HUES48 (cell line): ENCODE measurements around the gene GSK3A.

Experiments used
- H3K27ac ChIP-seq: one replicate; pipeline ENCODE4 v1.7.0; 2013; ENCODE audit warnings: low read depth, low read length, inconsistent platforms
- H3K27me3 ChIP-seq: 2 replicates; pipeline ENCODE4 v1.6.1; 2013; ENCODE audit warnings: mild to moderate bottlenecking, low read length; ENCODE audit not compliant: control insufficient read depth, insufficient read depth
- H3K36me3 ChIP-seq: 2 replicates; pipeline ENCODE4 v1.6.1; 2013; ENCODE audit warnings: low read length; ENCODE audit not compliant: control insufficient read depth, insufficient read depth
- H3K4me1 ChIP-seq: 2 replicates; pipeline ENCODE4 v1.6.1; 2013; ENCODE audit warnings: mild to moderate bottlenecking, low read length; ENCODE audit not compliant: control insufficient read depth, insufficient read depth
- H3K4me3 ChIP-seq: 2 replicates; pipeline ENCODE4 v1.5.1; 2013; ENCODE audit warnings: mild to moderate bottlenecking, low read depth, low read length
- H3K9ac ChIP-seq: 2 replicates; pipeline ENCODE4 v1.6.1; 2013; ENCODE audit warnings: mild to moderate bottlenecking, low read depth, low read length, moderate library complexity
- H3K9me3 ChIP-seq: 2 replicates; pipeline ENCODE4 v1.6.1; 2013; ENCODE audit warnings: low read length; ENCODE audit not compliant: control insufficient read depth, insufficient read depth

The GSK3A gene

DNA sequence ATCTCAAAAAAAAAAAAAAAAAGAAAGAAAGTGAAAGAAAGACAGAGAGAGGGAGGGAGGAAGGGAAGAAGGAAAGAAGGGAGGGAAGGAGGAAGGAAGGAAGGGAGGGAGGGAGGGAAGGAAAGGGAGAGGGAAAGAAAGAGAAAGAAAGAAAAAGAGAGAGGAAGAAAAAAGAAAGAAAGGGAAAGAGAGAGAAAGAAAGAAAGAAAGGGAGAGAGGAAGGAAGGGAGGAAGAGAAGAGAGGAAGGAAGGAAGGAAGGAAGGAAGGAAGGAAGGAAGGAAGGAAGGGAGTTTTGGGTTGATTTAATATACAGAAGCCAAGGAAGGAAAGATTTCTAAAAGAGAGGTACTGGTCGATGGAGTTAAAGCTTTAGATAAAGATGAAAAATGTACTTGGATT, 53.7 kb downstream of the GSK3A start:
- Histone ChIP-seq H3K9me3 (no peaks in the 10 kb centered on the region), H3K27ac (no peak overlapping the region), H3K27me3 (no peaks in the 10 kb centered on the region), H3K9ac (no peak overlapping the region), H3K4me3 (no peak overlapping the region), H3K4me1 (no peaks in the 10 kb centered on the region), H3K36me3 (no peaks in the 10 kb centered on the region)

DNA sequence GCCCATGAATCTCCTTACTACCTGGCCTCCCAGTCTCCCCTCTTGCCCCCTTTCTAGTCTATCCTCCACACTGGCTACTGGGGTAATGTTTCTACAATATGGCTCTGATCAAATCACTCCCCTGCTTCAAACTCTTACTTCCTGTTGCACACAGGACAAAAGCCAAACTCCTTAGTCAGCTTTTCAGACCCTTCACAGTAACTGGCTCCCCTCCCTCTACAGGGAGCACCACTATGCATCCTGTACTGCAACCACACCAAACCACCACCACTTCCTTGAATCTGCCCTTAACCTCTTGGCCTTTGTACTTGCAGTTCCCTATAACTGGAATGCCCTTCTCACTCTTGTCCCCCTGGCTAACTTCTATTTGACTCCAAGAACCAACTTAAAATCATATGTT, 57.1 kb downstream of the GSK3A start:
- H3K4me1 ChIP-seq: no peaks in the 10 kb centered on the region
- H3K9ac ChIP-seq: no peak overlapping the region
- H3K9me3 ChIP-seq: no peaks in the 10 kb centered on the region
- no peak overlapping the region for H3K27ac ChIP-seq
- peaks cover 14% of the 10 kb centered on the region for H3K27me3 ChIP-seq
- no peaks in the 10 kb centered on the region for H3K36me3 ChIP-seq
- H3K4me3 ChIP-seq: no peak overlapping the region

DNA sequence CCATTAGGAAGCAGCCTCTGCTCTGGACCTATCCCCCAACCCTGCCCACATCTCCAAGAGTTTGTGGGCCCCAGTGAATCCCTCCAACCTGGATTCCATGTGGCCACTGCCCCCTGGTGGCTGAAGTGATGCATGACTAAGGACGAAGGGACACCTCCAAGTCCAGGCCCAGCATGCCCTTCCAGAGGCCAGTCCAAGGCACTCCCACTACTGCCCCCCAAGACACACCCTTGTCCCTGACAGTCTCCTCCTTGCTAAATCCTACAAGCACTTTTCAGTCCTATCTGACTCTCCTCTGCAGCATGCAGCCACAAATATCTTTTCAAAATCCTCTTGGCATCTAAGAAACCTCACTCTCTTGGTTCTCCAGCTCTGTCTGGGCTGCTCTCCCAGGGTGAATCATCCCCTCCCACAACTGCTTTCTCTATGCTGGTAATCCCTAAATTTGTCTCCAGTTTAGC, 58.0 kb downstream of the GSK3A start:
- H3K36me3 ChIP-seq: no peaks in the 10 kb centered on the region
- H3K9ac ChIP-seq: no peak overlapping the region
- H3K27ac ChIP-seq: no peak overlapping the region
- peaks cover 23% of the 10 kb centered on the region for H3K27me3 ChIP-seq
- no peak overlapping the region for H3K4me3 ChIP-seq
- H3K9me3 ChIP-seq: no peaks in the 10 kb centered on the region
- H3K4me1 ChIP-seq: no peaks in the 10 kb centered on the region
